ENCODE data around the gene GPR68.
"Not testable (repeated sequence)": the region's sequence is repeated elsewhere in the genome, so short reads cannot be mapped to it uniquely, and the experiment has no call there.

Gene GPR68

DNA sequence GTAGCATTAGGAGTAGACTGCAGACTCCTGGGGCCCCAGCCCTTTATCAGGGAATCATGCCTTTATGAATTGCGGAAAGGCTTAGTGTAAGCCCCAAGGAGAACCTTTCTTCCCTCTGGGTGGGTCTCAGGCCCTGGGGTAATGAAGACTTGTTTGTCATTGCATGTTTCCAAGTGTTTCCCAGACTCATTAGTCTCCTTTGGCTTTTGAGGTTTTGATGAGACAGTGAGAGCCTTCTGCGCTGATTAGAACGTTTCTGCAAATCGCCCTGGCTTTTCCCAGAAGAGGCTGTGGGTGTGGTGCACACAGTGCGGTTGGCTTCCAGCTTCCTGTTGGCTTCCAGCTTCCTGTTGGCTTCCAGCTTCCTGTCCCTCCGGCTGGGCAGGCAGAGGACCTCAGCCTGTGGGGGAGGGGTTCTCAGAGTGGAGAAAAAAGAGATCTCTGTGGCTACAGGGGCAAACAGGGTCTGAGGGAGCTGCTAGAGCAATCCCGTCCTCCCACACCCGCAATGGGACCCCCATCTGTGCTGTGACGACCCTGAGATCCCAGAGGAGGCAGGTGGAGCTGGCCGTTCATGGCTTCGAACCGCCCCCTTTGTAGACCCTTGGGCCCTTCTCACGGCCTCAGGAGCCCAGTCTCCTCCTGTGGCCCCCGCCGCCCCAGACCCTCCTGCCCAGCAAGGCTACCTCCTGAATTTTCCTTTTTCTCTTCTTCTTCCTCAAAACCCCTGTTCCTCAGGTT lies 42.1 kb downstream of the GPR68 start:
- TF ChIP-seq, protein P1, sequence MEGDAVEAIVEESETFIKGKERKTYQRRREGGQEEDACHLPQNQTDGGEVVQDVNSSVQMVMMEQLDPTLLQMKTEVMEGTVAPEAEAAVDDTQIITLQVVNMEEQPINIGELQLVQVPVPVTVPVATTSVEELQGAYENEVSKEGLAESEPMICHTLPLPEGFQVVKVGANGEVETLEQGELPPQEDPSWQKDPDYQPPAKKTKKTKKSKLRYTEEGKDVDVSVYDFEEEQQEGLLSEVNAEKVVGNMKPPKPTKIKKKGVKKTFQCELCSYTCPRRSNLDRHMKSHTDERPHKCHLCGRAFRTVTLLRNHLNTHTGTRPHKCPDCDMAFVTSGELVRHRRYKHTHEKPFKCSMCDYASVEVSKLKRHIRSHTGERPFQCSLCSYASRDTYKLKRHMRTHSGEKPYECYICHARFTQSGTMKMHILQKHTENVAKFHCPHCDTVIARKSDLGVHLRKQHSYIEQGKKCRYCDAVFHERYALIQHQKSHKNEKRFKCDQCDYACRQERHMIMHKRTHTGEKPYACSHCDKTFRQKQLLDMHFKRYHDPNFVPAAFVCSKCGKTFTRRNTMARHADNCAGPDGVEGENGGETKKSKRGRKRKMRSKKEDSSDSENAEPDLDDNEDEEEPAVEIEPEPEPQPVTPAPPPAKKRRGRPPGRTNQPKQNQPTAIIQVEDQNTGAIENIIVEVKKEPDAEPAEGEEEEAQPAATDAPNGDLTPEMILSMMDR (IDR thresholded peaks at IDR 0.05; ENCODE audit: low read depth, low read length, missing control alignments) = no peak
- DNase-seq (ENCODE audit: low read depth) = no peak
- no peak overlapping the region for H3K4me3 ChIP-seq (ENCODE audit: low read depth, low read length)

DNA sequence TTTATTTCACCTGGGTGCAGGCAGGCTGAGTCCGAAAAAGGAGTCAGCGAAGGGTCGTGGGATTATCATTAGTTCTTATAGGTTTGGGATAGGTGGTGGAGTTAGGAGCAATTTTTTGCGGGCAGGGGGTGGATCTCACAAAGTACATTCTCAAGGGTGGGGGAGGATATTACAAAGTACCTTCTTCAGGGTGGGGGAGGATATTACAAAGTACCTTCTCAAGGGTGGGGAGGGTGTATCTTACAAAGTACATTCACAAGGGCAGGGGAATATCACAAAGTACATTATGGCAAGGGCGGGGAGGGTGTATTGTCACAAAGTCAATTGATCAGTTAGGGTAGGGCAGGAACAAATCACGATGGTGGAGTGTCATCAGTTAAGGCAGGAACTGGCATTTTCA lies 43.7 kb downstream of the GPR68 start:
- not testable (repeated sequence) for H3K4me3 ChIP-seq (ENCODE audit: low read depth, low read length); DNase-seq (ENCODE audit: low read depth)

DNA sequence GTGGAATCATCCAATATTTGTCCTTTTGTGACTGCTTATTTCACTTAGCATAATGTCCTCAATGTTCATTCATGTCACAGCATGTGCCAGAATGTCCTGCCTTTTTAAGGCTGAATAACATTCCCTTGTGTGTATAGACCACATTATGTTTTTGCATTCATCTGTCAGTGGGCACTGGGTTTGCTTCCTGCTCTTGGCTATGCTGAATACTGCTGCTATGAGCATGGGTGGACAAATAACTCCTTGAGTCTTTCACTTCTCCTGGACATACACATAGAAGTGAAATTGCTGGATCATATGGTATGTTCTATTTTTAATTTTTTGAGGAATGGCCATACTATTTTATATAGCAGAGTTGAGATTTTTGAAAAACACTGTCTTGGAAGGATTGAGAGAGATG lies 46.9 kb downstream of the GPR68 start:
- DNase-seq (ENCODE audit: low read depth) = no peak
- no peak overlapping the region for H3K4me3 ChIP-seq (ENCODE audit: low read depth, low read length)
- TF ChIP-seq, protein P1 (IDR thresholded peaks at IDR 0.05; ENCODE audit: low read depth, low read length, missing control alignments) = no peak

- TF ChIP-seq, protein P1 (IDR thresholded peaks at IDR 0.05; ENCODE audit: low read depth, low read length, missing control alignments) = no peak
- H3K4me3 ChIP-seq (ENCODE audit: low read depth, low read length) = no peak overlapping the region
- no peak for DNase-seq (ENCODE audit: low read depth)
Observed at GRCh38 chr14:91195881-91196280, 48.6 kb downstream of the GPR68 start.

GRCh38 chr14:91193069-91193468 lies 51.4 kb downstream of the GPR68 start:
- TF ChIP-seq, protein P1 (IDR thresholded peaks at IDR 0.05; ENCODE audit: low read depth, low read length, missing control alignments) = no peak
- H3K4me3 ChIP-seq (ENCODE audit: low read depth, low read length) = no peak overlapping the region
- DNase-seq (ENCODE audit: low read depth) = no peak

DNA sequence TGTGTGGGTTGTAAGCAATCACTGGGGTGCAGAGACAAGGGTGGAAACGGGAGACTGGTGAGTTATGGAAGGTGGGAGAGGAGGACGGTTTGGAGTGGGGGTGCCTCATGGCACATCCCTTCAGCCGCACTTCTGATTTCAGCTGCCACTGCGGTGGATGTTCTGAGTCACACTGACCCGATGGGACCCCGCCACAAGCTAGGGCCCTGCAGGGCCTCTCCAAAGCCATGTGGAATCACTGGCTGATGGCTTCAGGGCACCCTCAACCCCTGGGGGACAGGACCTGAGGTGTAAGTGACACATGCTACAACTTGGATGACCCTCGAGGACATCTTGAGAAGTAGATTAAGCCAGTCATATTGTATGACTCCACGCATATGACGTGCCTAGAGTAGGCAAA lies 53.7 kb downstream of the GPR68 start:
- no peak overlapping the region for H3K4me3 ChIP-seq (ENCODE audit: low read depth, low read length)
- TF ChIP-seq, protein P1 (IDR thresholded peaks at IDR 0.05; ENCODE audit: low read depth, low read length, missing control alignments) = no peak
- DNase-seq (ENCODE audit: low read depth) = no peak

- no peak for DNase-seq (ENCODE audit: low read depth)
- no peak overlapping the region for H3K4me3 ChIP-seq (ENCODE audit: low read depth, low read length)
- TF ChIP-seq, protein P1 (IDR thresholded peaks at IDR 0.05; ENCODE audit: low read depth, low read length, missing control alignments) = no peak
Observed at GRCh38 chr14:91187271-91187670, 57.2 kb downstream of the GPR68 start.

Data from GM12864 (cell line).